H1 (cell line): ENCODE results near the gene MAPK8IP1. TPM values are rescaled to one million over a fixed set of nuclear protein-coding genes. Genes with fewer than 3 reads are reported as not detected.
A peak's percentile ranks its signal among the peaks of the same experiment; 100 is the strongest.

Experiments
- CTCF ChIA-PET: fragments of 300-600 bp; sonication (Branson Sonifier 250); formaldehyde crosslinking; loops from one replicate; lab custom pipeline; 2021; ENCODE audit not compliant: partially characterized antibody; lab: Charles Lee
- POLR2A ChIA-PET: fragments of 300-600 bp; sonication (Branson Sonifier 250); formaldehyde crosslinking; loops from one replicate; lab custom pipeline; 2021; ENCODE audit warnings: inconsistent platforms; ENCODE audit not compliant: partially characterized antibody; lab: Charles Lee
- DNase-seq, 2 experiments: peaks; one replicate each; pipeline versions ENCODE4 v3.0.0 to v3.0.0-alpha.2; 2010 to 2022; ENCODE audit warnings: low spot score in 2 of 2, low read depth in 1 of 2, mixed read lengths in 1 of 2
- FAIRE-seq: peaks from 2 replicates; lab custom pipeline; 2011; peaks lifted over from hg19 to GRCh38; lab: Jason Lieb, UNC
- H2AFZ ChIP-seq: 2 replicates; pipeline ENCODE4 v1.8.1; 2012; ENCODE audit warnings: low read length, inconsistent platforms
- H2AK5ac ChIP-seq: 2 replicates; pipeline ENCODE4 v1.6.1; 2013; ENCODE audit warnings: low read depth, low read length
- H2BK120ac ChIP-seq: replicated peaks from 2 replicates; pipeline ENCODE3; 2013; ENCODE audit warnings: low read depth, low read length, inconsistent platforms
- H2BK12ac ChIP-seq: 2 replicates; pipeline ENCODE4 v1.6.1; 2013; ENCODE audit warnings: low read depth, low read length
- H2BK15ac ChIP-seq: 2 replicates; pipeline ENCODE4 v1.6.1; 2013; ENCODE audit warnings: low read length
- H2BK20ac ChIP-seq: 2 replicates; pipeline ENCODE4 v1.6.1; 2013; ENCODE audit warnings: low read length
- H2BK5ac ChIP-seq: 2 replicates; pipeline ENCODE4 v1.6.1; 2013; ENCODE audit warnings: low read depth, low read length
- H3K14ac ChIP-seq: 2 replicates; pipeline ENCODE4 v1.6.1; 2013; ENCODE audit warnings: inconsistent platforms; ENCODE audit not compliant: insufficient read length
- H3K18ac ChIP-seq: 2 replicates; pipeline ENCODE4 v1.6.1; 2013; ENCODE audit warnings: low read length; ENCODE audit errors: extremely low read depth
- H3K23ac ChIP-seq: 2 replicates; pipeline ENCODE4 v1.6.1; 2013; ENCODE audit warnings: inconsistent platforms; ENCODE audit not compliant: insufficient read length
- H3K23me2 ChIP-seq: 2 replicates; pipeline ENCODE4 v1.6.1; 2013; ENCODE audit warnings: low read depth, low read length
- H3K27ac ChIP-seq: 2 replicates; pipeline ENCODE4 v1.6.1; 2011; ENCODE audit warnings: low read depth, low read length, inconsistent platforms
- H3K27me3 ChIP-seq, 4 experiments: replicated peaks in 1 of 4; 1 replicate in 1 of 4; 2 replicates in 3 of 4; pipeline versions ENCODE4 v1.6.1 to v1.8.1; 2011 to 2013; ENCODE audit warnings: low read length in 3 of 4, mild to moderate bottlenecking in 3 of 4, inconsistent platforms in 2 of 4, mixed read lengths in 2 of 4, moderate library complexity in 1 of 4; ENCODE audit not compliant: control insufficient read depth in 3 of 4, insufficient read depth in 3 of 4; ENCODE audit errors: extremely low read depth in 1 of 4
- H3K36me3 ChIP-seq, 4 experiments: 2 replicates each; pipeline versions ENCODE4 v1.6.1 to v1.8.1; 2011 to 2013; ENCODE audit warnings: mild to moderate bottlenecking in 4 of 4, low read length in 3 of 4, moderate library complexity in 2 of 4, control low read depth in 1 of 4, inconsistent platforms in 1 of 4; ENCODE audit not compliant: insufficient read depth in 4 of 4, control insufficient read depth in 2 of 4
- H3K4ac ChIP-seq: replicated peaks from 2 replicates; pipeline ENCODE3; 2013; ENCODE audit warnings: low read length, low read depth, mixed read lengths, inconsistent platforms; ENCODE audit not compliant: insufficient read length
- H3K4me1 ChIP-seq, 4 experiments: replicated peaks in 1 of 4; 1 replicate in 1 of 4; 2 replicates in 3 of 4; pipeline versions ENCODE4 v1.6.1 to v1.8.1; 2011 to 2013; ENCODE audit warnings: low read length in 3 of 4, inconsistent platforms in 2 of 4, mixed read lengths in 1 of 4; ENCODE audit not compliant: insufficient read depth in 4 of 4, control insufficient read depth in 3 of 4
- H3K4me2 ChIP-seq, 2 experiments: 2 replicates each; pipeline versions ENCODE4 v1.6.1 to v1.8.1; 2011 to 2013; ENCODE audit warnings: low read depth in 2 of 2, low read length in 2 of 2, control low read depth in 1 of 2, inconsistent platforms in 1 of 2, mild to moderate bottlenecking in 1 of 2; ENCODE audit not compliant: insufficient read depth in 1 of 2
- H3K4me3 ChIP-seq, 4 experiments: fragments of 200-600, 300-600 bp in 1 of 4; sonication (generic), shearing (Covaris generic), sonication (Bioruptor Twin) in 1 of 4; 2 replicates each; pipeline versions ENCODE4 v1.5.1 to v1.8.1; 2011 to 2016; ENCODE audit warnings: low read length in 4 of 4, low read depth in 3 of 4, control low read depth in 2 of 4, inconsistent platforms in 2 of 4, mild to moderate bottlenecking in 2 of 4, mixed read lengths in 1 of 4, moderate library complexity in 1 of 4; ENCODE audit not compliant: insufficient read depth in 2 of 4; ENCODE audit errors: extremely low read depth in 1 of 4
- H3K56ac ChIP-seq: replicated peaks from 2 replicates; pipeline ENCODE3; 2013; ENCODE audit warnings: low read depth, mild to moderate bottlenecking, mixed read lengths, low read length, inconsistent platforms; ENCODE audit not compliant: insufficient read length
- H3K79me1 ChIP-seq: 2 replicates; pipeline ENCODE4 v1.6.1; 2013; ENCODE audit warnings: low read depth, low read length, control low read depth
- H3K79me2 ChIP-seq, 2 experiments: 2 replicates each; pipeline versions ENCODE4 v1.6.1 to v1.8.1; 2012 to 2013; ENCODE audit warnings: low read length in 2 of 2, mild to moderate bottlenecking in 2 of 2, inconsistent platforms in 1 of 2; ENCODE audit not compliant: insufficient read depth in 2 of 2, control insufficient read depth in 1 of 2
- H3K9ac ChIP-seq, 4 experiments: replicated peaks in 1 of 4; 1 replicate in 1 of 4; 2 replicates in 3 of 4; pipeline versions ENCODE4 v1.6.1 to v1.8.1; 2011 to 2013; ENCODE audit warnings: low read depth in 3 of 4, low read length in 3 of 4, control low read depth in 2 of 4, mild to moderate bottlenecking in 2 of 4, moderate library complexity in 2 of 4, inconsistent platforms in 1 of 4; ENCODE audit errors: extremely low read depth in 1 of 4
- H3K9me3 ChIP-seq, 2 experiments: 2 replicates each; pipeline versions ENCODE4 v1.6.1 to v1.8.1; 2012 to 2013; ENCODE audit warnings: mild to moderate bottlenecking in 2 of 2, moderate library complexity in 2 of 2, control low read depth in 1 of 2, inconsistent platforms in 1 of 2, low read depth in 1 of 2, low read length in 1 of 2, mixed read lengths in 1 of 2; ENCODE audit not compliant: insufficient read depth in 2 of 2
- H4K20me1 ChIP-seq, 2 experiments: replicated peaks in 1 of 2; 2 replicates each; pipeline versions ENCODE3 to v1.8.1; 2011 to 2013; ENCODE audit warnings: inconsistent platforms in 2 of 2, low read length in 2 of 2, mild to moderate bottlenecking in 1 of 2; ENCODE audit not compliant: insufficient read depth in 2 of 2, control insufficient read depth in 1 of 2
- H4K5ac ChIP-seq: 2 replicates; pipeline ENCODE4 v1.6.1; 2013; ENCODE audit warnings: low read length, low read depth, mixed read lengths, inconsistent platforms; ENCODE audit not compliant: insufficient read length
- H4K8ac ChIP-seq: 2 replicates; pipeline ENCODE4 v1.8.0; 2013; ENCODE audit warnings: mild to moderate bottlenecking, moderate library complexity, low read length, inconsistent platforms; ENCODE audit not compliant: insufficient read depth; ENCODE audit errors: extremely low read depth
- H4K91ac ChIP-seq: replicated peaks from 2 replicates; pipeline ENCODE3; 2013; ENCODE audit warnings: low read length, mixed read lengths, inconsistent platforms; ENCODE audit not compliant: insufficient read length
- BACH1 ChIP-seq: IDR thresholded peaks from 2 replicates; pipeline ENCODE4 v1.6.1; 2012; ENCODE audit warnings: low read length, improper control_type of control experiment
- CTBP2 ChIP-seq: IDR thresholded peaks from 2 replicates; pipeline ENCODE4 v1.7.0; 2011; ENCODE audit warnings: borderline replicate concordance, mild to moderate bottlenecking, moderate library complexity, mixed read lengths, low read length; ENCODE audit not compliant: insufficient read depth, insufficient read length
- CTCF ChIP-seq, 3 experiments: IDR thresholded peaks; 1 replicate in 2 of 3; 2 replicates in 1 of 3; pipeline versions ENCODE4 v1.5.1 to v1.6.1; 2011; ENCODE audit warnings: low read length in 3 of 3, mild to moderate bottlenecking in 3 of 3, inconsistent platforms in 2 of 3, low read depth in 1 of 3, moderate library complexity in 1 of 3; ENCODE audit not compliant: insufficient read depth in 1 of 3; ENCODE audit errors: control extremely low read depth in 1 of 3
- NANOG ChIP-seq: IDR thresholded peaks from 2 replicates; pipeline ENCODE4 v1.6.1; 2011; ENCODE audit warnings: low read length, low read depth, mild to moderate bottlenecking, inconsistent platforms; ENCODE audit not compliant: insufficient read depth, poor library complexity, severe bottlenecking
- POLR2AphosphoS5 ChIP-seq: IDR thresholded peaks from 2 replicates; pipeline ENCODE4 v1.6.1; 2011; ENCODE audit warnings: low read depth, low read length
- POU5F1 ChIP-seq: IDR thresholded peaks from 2 replicates; pipeline ENCODE4 v1.6.1; 2011; ENCODE audit warnings: low read depth, mild to moderate bottlenecking, low read length, moderate library complexity
- RXRA ChIP-seq: IDR thresholded peaks from 2 replicates; pipeline ENCODE4 v1.6.1; 2011; ENCODE audit warnings: low read depth, mild to moderate bottlenecking, low read length, moderate library complexity; ENCODE audit not compliant: insufficient read depth
- SIN3A ChIP-seq, 2 experiments: IDR thresholded peaks in 1 of 2; conservative IDR thresholded peaks in 1 of 2; 2 replicates each; pipeline ENCODE4 v1.6.1; 2011 to 2012; ENCODE audit warnings: low read length in 2 of 2, improper control_type of control experiment in 1 of 2, low read depth in 1 of 2, mild to moderate bottlenecking in 1 of 2
- WGBS, 2 experiments: shearing (Covaris generic) in 1 of 2; methylation state at CpG; one replicate each; pipeline versions ENCODE4 v1.1.6 to v1.1.7; 2013 to 2015; ENCODE audit warnings: low lambda C conversion rate in 2 of 2, mixed read lengths in 2 of 2, inconsistent platforms in 1 of 2, low coverage in 1 of 2, missing lambda C conversion rate in 1 of 2; ENCODE audit not compliant: insufficient replicate concordance in 2 of 2, insufficient coverage in 1 of 2, insufficient read length in 1 of 2; ENCODE audit errors: extremely low coverage in 1 of 2, missing lambda C conversion rate in 1 of 2; 5-methylcytosine and 5-hydroxymethylcytosine counted together
- polyA plus RNA-seq, 7 experiments: library from polyadenylated mRNA; depleted of rRNA in 3 of 7; stranded (reverse) in 5 of 7; unstranded in 2 of 7; fragments of >200 nt in 5 of 7; fragments of 200-250 nt in 2 of 7; gene quantifications; 1 replicate in 5 of 7; 2 replicates in 1 of 7; 4 replicates in 1 of 7; pipeline versions ENCODE4 v1.2.1 to v1.2.3, GENCODE V29; 2011 to 2013; ENCODE audit warnings: missing spikeins in 2 of 7, mixed read lengths in 2 of 7
- total RNA-seq: library from RNA; stranded (reverse); fragmentation: NEBNext Ultra II Directional; extraction: Animal tissue kit (Norgen Biotek cat#: 25700); gene quantifications from 2 replicates; pipeline ENCODE4 v1.2.1, GENCODE V29; 2021

Gene MAPK8IP1
- total and polyA plus RNA-seq, 2 of the 8 experiments (the other 6 are each of a cell fraction or from before 2014, with no cell fraction given) = 32.4 to 40.1 TPM

- ChIA-PET POLR2A (interaction anchor here (0.8 to 3.8 kb wide), 7 partner anchors 10 to 29 kb away, joined by 3 to 21 read pairs (median 5); partner anchors contain the start of genes LARGE2 and PEX16), CTCF (interaction anchor here (0.5 to 7.7 kb wide), 13 partner anchors 11 to 657 kb away, joined by 3 to 69 read pairs (median 4); partner anchors contain the start of gene PEX16)
- no peak overlapping the region; the same call in 1 of the 2 replicates for H4K8ac ChIP-seq
- H3K9me3 ChIP-seq = no peaks in the 10 kb centered on the region
- no peak overlapping the region for H3K14ac ChIP-seq
- H3K27me3 ChIP-seq = peaks cover 0 to 5% (median 2%) of the 10 kb centered on the region in 4 experiments; a peak in 1 of 7 replicates
- no peak overlapping the region for H4K91ac ChIP-seq
- H3K18ac ChIP-seq = no peak overlapping the region; the same call in 1 of the 2 replicates
- peak overlapping the region; percentile 31 to 57 (median 47) for H3K9ac ChIP-seq
- peaks cover 10 to 22% of the 10 kb centered on the region in 2 experiments for H4K20me1 ChIP-seq
- no peaks in the 10 kb centered on the region for H3K79me2 ChIP-seq
- H3K4me1 ChIP-seq = peaks cover 0 to 28% (median 19%) of the 10 kb centered on the region in 4 experiments; a peak in 5 of 7 replicates
- H3K4ac ChIP-seq = no peak overlapping the region
- peaks cover 2% of the 10 kb centered on the region for H3K79me1 ChIP-seq
- no peak overlapping the region for H2AFZ ChIP-seq
- H3K23ac ChIP-seq = no peak overlapping the region
- FAIRE-seq (no peak), DNase-seq (peak; percentile 72 to 90)
- no peak overlapping the region for H3K56ac ChIP-seq
- no peak overlapping the region for H4K5ac ChIP-seq
- peak overlapping the region; percentile 81; the same call in 1 of the 2 replicates for H3K27ac ChIP-seq
- peak overlapping the region; percentile 74 to 84 for H3K4me2 ChIP-seq
- H2BK5ac ChIP-seq = no peak overlapping the region
- 2% methylated on average over 14 of the region's 62 CpGs; no CpG with 5 or more reads in 1 of the 2 experiments for WGBS, 2 experiments
- peak overlapping the region; percentile 50 to 66 (median 59); a peak in 7 of 8 replicates for H3K4me3 ChIP-seq
- peaks cover 6 to 16% (median 13%) of the 10 kb centered on the region in 4 experiments; a peak in 6 of 8 replicates for H3K36me3 ChIP-seq
- H2BK15ac ChIP-seq = no peak overlapping the region
- no peak overlapping the region for H2BK20ac ChIP-seq
- H2BK12ac ChIP-seq = no peak overlapping the region
- no peak overlapping the region for H2AK5ac ChIP-seq
- no peak overlapping the region for H2BK120ac ChIP-seq
- H3K23me2 ChIP-seq = peaks cover 8% of the 10 kb centered on the region
- peak; percentile 63 for TF ChIP-seq CTBP2
- TF ChIP-seq SIN3A (conservative IDR thresholded peaks at IDR 0.05 in 1 of 2, IDR thresholded peaks at IDR 0.05 in 1 of 2; ENCODE audit: low read depth in 1 of 2, low read length in 2 of 2) = peak; percentile 96 to 98
- TF ChIP-seq NANOG = no peak
- no peak for TF ChIP-seq BACH1
- TF ChIP-seq RXRA = no peak
- TF ChIP-seq POU5F1 = no peak
- TF ChIP-seq POLR2AphosphoS5 = no peak
- TF ChIP-seq CTCF (IDR thresholded peaks at IDR 0.05; ENCODE audit: control extremely low read depth in 1 of 3, insufficient read depth in 1 of 3, low read depth in 1 of 3, low read length in 3 of 3) = no peak
These were observed 14.2 kb downstream of the MAPK8IP1 start for GRCh38 chr11:45899448-45900174.
